HEK293T (cell line): ENCODE results near the gene STON2.

Experiments
- BHLHE40 ChIP-seq: fragments of 450-650 bp; IDR thresholded peaks from 2 replicates; pipeline ENCODE4 v1.6.1; 2016; ENCODE audit warnings: mild to moderate bottlenecking, moderate library complexity, borderline replicate concordance
- CTBP1 ChIP-seq: fragments of 450-650 bp; IDR thresholded peaks from 2 replicates; pipeline ENCODE4 v1.6.1; 2016; ENCODE audit warnings: borderline replicate concordance
- FOXA1 ChIP-seq: fragments of 450-650 bp; IDR thresholded peaks from 2 replicates; pipeline ENCODE4 v1.6.1; 2016; ENCODE audit warnings: mild to moderate bottlenecking
- FOXM1 ChIP-seq: fragments of 450-650 bp; IDR thresholded peaks from 2 replicates; pipeline ENCODE4 v1.6.1; 2017; ENCODE audit warnings: mild to moderate bottlenecking, borderline replicate concordance
- L3MBTL2 ChIP-seq: fragments of 450-650 bp; conservative IDR thresholded peaks from 2 replicates; pipeline ENCODE4 v1.6.1; 2016; ENCODE audit warnings: mild to moderate bottlenecking
- NFRKB ChIP-seq: fragments of 450-650 bp; IDR thresholded peaks from 2 replicates; pipeline ENCODE4 v1.6.1; 2016; ENCODE audit warnings: mild to moderate bottlenecking, moderate library complexity
- SP1 ChIP-seq: fragments of 450-650 bp; IDR thresholded peaks from 2 replicates; pipeline ENCODE4 v1.6.1; 2017
- SUZ12 ChIP-seq: fragments of 450-650 bp; IDR thresholded peaks from 2 replicates; pipeline ENCODE4 v1.6.1; 2016; ENCODE audit warnings: mild to moderate bottlenecking
- TARDBP ChIP-seq: fragments of 450-650 bp; IDR thresholded peaks from 2 replicates; pipeline ENCODE4 v1.6.1; 2016
- TF ChIP-seq, protein P1 (sequence below): fragments of 450-650 bp; IDR thresholded peaks from 2 replicates; pipeline ENCODE4 v1.6.1; 2016

DNA sequence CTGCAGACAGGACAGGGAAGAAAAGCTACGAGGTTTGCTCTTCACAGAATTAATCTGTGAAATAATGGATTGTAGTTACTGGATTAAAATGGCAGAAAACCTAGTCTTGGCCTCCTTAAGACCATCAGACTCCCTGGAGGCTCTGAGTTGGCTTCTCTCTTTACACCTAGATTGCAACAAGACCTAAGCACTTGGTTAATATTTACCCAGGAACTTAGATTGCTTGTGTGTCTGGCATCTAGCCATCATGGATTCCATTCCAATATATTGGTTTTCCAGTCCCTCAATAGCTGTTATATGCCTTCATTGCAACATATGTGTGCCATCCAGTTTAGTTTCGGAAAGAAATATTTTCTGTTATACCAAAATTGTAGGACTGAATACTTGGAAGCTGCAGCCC is 177.4 kb downstream of the STON2 start:
- no peak for TF ChIP-seq TARDBP
- TF ChIP-seq SUZ12 = no peak
- no peak for TF ChIP-seq L3MBTL2
- TF ChIP-seq SP1 = no peak
- TF ChIP-seq BHLHE40 = no peak
- no peak for TF ChIP-seq FOXM1
- TF ChIP-seq, protein P1, sequence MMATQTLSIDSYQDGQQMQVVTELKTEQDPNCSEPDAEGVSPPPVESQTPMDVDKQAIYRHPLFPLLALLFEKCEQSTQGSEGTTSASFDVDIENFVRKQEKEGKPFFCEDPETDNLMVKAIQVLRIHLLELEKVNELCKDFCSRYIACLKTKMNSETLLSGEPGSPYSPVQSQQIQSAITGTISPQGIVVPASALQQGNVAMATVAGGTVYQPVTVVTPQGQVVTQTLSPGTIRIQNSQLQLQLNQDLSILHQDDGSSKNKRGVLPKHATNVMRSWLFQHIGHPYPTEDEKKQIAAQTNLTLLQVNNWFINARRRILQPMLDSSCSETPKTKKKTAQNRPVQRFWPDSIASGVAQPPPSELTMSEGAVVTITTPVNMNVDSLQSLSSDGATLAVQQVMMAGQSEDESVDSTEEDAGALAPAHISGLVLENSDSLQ = no peak
- no peak for TF ChIP-seq NFRKB
- no peak for TF ChIP-seq CTBP1
- TF ChIP-seq FOXA1 = no peak
